Renal cortex interstitium (tissue), 15 donors: ENCODE results near the gene MRPL50. TPM values are rescaled to one million over a fixed set of nuclear protein-coding genes. Genes with fewer than 3 reads are reported as not detected.

Experiments
- DNase-seq, 11 donors: peaks; one replicate each; pipeline ENCODE4 v3.0.0-alpha.2; 2013; ENCODE audit warnings: low read depth in 9 of 11, low spot score in 4 of 11; ENCODE audit errors: extremely low read depth in 1 of 11
- long read RNA-seq, 16 experiments: transcript quantifications; one replicate each; lab custom pipeline, GENCODE V29; 2026
- polyA plus RNA-seq, 3 donors: library from polyadenylated mRNA; unstranded; fragments of 120-200 nt; gene quantifications; one replicate each; pipeline ENCODE4 v1.2.1, GENCODE V29; 2013; ENCODE audit not compliant: insufficient read length in 3 of 3

Gene MRPL50
- polyA plus RNA-seq, result 10 to 100 TPM; 23.2 to 28.8 (median 24.3) TPM
- long read RNA-seq, donor 1, transcript MRPL50-201 (2 exons, 3,332 nt), result major isoform, 21 of 21 reads
- long read RNA-seq, donor 1, partial matches to known transcripts, result 0 of 21 reads
- long read RNA-seq, donor 1, other reads (novel, unspliced or antisense), result 0 of 21 reads
- long read RNA-seq, donor 2, transcript MRPL50-201 (2 exons, 3,332 nt), result major isoform, 25 of 25 reads
- long read RNA-seq, donor 2, partial matches to known transcripts, result 0 of 25 reads
- long read RNA-seq, donor 2, other reads (novel, unspliced or antisense), result 0 of 25 reads
- long read RNA-seq, donor 3, transcript MRPL50-201 (2 exons, 3,332 nt), result major isoform, 45 of 45 reads
- long read RNA-seq, donor 3, partial matches to known transcripts, result 0 of 45 reads
- long read RNA-seq, donor 3, other reads (novel, unspliced or antisense), result 0 of 45 reads
- long read RNA-seq, donor 4, transcript MRPL50-201 (2 exons, 3,332 nt), result major isoform, 19 of 19 reads
- long read RNA-seq, donor 4, partial matches to known transcripts, result 0 of 19 reads
- long read RNA-seq, donor 4, other reads (novel, unspliced or antisense), result 0 of 19 reads
- long read RNA-seq, donor 5, result 0 reads
- long read RNA-seq, donor 6, transcript MRPL50-201 (2 exons, 3,332 nt), result major isoform, 31 of 31 reads
- long read RNA-seq, donor 6, partial matches to known transcripts, result 0 of 31 reads
- long read RNA-seq, donor 6, other reads (novel, unspliced or antisense), result 0 of 31 reads
- long read RNA-seq, donor 7, transcript MRPL50-201 (2 exons, 3,332 nt), result major isoform, 32 of 32 reads
- long read RNA-seq, donor 7, partial matches to known transcripts, result 0 of 32 reads
- long read RNA-seq, donor 7, other reads (novel, unspliced or antisense), result 0 of 32 reads
- long read RNA-seq, donor 8, transcript MRPL50-201 (2 exons, 3,332 nt), result major isoform, 62 of 62 reads
- long read RNA-seq, donor 8, partial matches to known transcripts, result 0 of 62 reads
- long read RNA-seq, donor 8, other reads (novel, unspliced or antisense), result 0 of 62 reads
- long read RNA-seq, donor 9, transcript MRPL50-201 (2 exons, 3,332 nt), result major isoform, 21 of 36 reads
- long read RNA-seq, donor 9, partial matches to known transcripts, result 15 of 36 reads
- long read RNA-seq, donor 9, other reads (novel, unspliced or antisense), result 0 of 36 reads
- long read RNA-seq, donor 10, transcript MRPL50-201 (2 exons, 3,332 nt), result major isoform, 36 of 36 reads
- long read RNA-seq, donor 10, partial matches to known transcripts, result 0 of 36 reads
- long read RNA-seq, donor 10, other reads (novel, unspliced or antisense), result 0 of 36 reads
- long read RNA-seq, donor 11, transcript MRPL50-201 (2 exons, 3,332 nt), result major isoform, 22 of 22 reads
- long read RNA-seq, donor 11, partial matches to known transcripts, result 0 of 22 reads
- long read RNA-seq, donor 11, other reads (novel, unspliced or antisense), result 0 of 22 reads
- long read RNA-seq, donor 12, transcript MRPL50-201 (2 exons, 3,332 nt), result major isoform, 10 of 10 reads
- long read RNA-seq, donor 12, partial matches to known transcripts, result 0 of 10 reads
- long read RNA-seq, donor 12, other reads (novel, unspliced or antisense), result 0 of 10 reads
- long read RNA-seq, donor 13, result 0 reads
- long read RNA-seq, donor 14, transcript MRPL50-201 (2 exons, 3,332 nt), result major isoform, 46 of 46 reads
- long read RNA-seq, donor 14, partial matches to known transcripts, result 0 of 46 reads
- long read RNA-seq, donor 14, other reads (novel, unspliced or antisense), result 0 of 46 reads
- long read RNA-seq, donor 15, transcript MRPL50-201 (2 exons, 3,332 nt), result major isoform, 15 of 15 reads
- long read RNA-seq, donor 15, partial matches to known transcripts, result 0 of 15 reads
- long read RNA-seq, donor 15, other reads (novel, unspliced or antisense), result 0 of 15 reads
- long read RNA-seq, donor 16, transcript MRPL50-201 (2 exons, 3,332 nt), result major isoform, 64 of 64 reads
- long read RNA-seq, donor 16, partial matches to known transcripts, result 0 of 64 reads
- long read RNA-seq, donor 16, other reads (novel, unspliced or antisense), result 0 of 64 reads

DNA sequence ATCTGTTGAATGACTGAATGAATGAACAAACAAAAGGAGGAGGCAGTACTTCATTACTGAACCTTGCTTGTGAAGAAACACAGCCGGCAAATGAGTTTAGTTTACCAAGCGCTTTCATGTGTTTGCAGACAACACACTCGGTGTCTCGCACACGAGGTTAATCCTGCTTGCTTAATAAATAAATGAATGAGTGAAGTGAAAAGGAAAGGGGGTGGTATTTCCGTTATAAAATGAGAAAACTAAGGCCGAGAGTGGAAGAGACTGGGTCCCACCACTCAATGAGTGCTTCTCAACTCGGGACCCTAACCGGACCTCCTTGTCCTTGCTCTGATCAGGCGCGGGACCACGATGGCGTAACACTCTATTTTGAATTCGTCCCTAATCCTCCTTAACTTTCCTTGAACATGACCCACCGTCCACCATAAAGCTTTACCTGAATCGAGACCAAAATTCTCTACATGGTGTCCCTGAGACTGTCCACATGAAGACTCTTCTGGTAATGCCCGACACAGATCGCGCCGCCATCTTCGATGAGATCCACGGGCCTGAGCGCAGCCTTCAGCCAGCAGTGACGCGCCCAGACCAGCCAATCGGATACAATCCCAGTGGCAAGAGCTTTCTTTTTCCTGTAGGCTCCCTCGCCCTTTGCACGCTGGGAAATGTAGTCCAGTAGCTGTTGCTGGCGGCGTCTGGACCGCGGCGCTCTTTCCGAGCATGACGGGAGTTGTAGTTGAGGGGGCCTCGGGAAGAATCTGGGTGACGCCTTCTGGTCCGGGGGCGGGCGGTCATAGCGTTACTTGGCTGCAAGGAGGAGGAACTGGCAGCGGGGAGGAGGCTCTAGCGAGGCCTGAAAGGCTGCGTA lies at the start of gene MRPL50, which contains the start of gene ZNF189:
TSS of gene MRPL50 (minus strand) at position 551 of the 862 bp plus-strand sequence. CDS start at position 525, 26 bp downstream.
TSS of gene ZNF189 (plus strand) at position 784 of the 862 bp plus-strand sequence. CDS start 306 bp downstream, outside the sequence.
- peak; percentile 95 to 99 (median 99) for DNase-seq

DNA sequence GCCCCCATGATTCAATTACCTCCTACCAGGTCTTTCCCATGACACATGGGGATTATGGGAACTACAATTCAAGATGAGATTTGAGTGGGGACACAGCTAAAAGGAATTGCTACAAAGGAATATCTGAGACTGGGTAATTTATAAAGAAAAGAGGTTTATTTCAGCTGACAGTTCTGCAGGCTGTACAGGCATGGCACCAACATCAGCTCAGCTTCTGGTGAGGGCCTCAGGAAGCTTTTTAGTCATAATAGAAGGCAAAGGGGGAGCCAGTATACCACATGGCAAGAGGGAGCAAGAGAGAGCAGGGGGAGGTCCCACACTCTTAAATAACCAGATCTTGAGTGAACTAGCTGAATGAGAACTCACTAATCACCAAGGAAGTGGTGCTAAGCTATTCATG lies 48.3 kb upstream of the MRPL50 start:
- no peak for DNase-seq

DNA sequence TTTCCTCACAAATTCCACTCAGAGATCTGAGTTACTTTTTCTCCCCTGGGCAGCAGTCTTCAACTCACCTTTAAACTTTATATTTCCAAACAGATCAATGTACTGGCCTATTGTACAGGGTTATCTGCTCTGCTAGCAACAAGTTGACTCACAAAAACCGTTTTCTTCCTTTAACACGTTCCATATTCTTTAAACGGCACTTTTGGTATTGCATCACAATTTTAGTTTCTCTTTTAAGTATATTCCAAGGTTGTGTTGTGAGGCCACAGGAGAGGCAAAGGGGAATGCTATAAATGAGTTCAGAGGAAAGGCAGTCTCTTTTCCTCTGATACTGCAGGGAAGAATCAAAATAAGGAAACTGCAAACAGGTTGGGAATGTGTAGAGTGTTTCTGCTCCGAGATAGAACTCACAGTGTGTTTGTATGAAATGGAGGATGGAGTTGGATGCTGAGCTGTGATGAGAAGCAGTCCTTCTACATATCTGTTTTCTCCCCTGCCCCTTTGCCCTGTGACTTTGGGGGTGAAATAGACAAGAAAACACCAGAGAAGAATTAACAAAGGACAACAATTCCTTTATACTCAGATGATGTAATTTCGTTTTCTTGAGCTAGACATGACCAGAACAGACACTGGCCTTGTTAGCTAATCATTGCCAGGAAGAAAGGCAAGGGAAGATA lies 47.1 kb upstream of the MRPL50 start:
- DNase-seq, result no peak

DNA sequence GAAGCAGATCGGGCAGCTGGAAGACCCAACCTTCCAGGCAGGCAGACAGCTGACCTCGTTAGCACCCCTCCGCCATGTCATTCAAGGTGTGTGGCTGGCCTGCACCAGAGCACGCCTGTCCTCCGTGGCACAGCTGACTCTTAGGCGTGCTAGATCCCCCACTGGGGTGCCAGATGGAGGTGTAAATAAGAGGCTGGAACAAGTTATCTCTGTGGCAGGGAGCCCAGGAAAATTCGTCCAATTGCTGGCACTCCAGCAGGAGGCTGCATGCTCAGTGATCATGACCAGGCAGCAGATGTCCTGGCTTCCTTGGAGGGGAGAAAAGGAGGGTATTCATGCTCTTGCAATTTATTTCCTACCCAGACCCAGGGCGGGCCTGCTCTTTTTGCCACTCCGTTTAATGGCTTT lies 45.0 kb upstream of the MRPL50 start:
- DNase-seq, result no peak

DNA sequence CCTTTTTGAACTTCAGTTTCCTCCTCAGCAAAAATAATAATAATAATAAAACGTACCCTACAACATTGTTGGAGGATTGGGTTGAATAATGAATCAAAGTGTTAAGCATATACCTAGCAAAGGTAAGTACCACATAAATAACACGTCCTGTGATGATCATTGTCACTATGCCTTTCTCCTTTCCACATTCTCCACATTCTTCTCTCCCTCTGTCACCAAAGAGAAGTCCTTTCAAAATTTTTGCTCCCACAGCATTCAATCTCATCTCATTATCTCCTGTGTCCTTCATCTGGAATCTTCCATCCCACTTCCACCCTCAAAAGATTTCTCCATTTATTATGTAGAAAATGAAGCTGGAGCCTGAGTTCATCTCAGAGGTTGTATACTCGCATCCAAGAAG lies 44.3 kb upstream of the MRPL50 start:
- no peak for DNase-seq

DNA sequence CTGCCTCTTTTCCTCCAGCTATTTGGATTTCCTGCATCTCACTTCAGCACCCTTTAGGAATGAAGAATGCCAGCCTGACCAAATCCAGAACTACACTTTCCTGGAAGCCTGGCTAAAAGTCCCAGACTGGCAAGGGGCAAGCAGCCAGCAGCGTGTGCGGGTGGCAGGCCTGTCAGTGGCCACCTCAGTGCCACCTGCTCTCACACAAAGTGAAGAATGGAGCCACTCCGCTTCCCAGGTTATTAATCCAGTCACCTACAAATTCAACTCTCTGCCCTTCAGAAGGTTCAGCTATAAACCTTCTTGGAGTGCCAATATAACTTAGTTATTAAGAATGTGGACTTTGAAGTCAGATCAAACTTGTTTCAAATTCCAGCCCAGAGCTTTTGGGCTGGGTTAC lies 43.9 kb upstream of the MRPL50 start:
- DNase-seq, result no peak

DNA sequence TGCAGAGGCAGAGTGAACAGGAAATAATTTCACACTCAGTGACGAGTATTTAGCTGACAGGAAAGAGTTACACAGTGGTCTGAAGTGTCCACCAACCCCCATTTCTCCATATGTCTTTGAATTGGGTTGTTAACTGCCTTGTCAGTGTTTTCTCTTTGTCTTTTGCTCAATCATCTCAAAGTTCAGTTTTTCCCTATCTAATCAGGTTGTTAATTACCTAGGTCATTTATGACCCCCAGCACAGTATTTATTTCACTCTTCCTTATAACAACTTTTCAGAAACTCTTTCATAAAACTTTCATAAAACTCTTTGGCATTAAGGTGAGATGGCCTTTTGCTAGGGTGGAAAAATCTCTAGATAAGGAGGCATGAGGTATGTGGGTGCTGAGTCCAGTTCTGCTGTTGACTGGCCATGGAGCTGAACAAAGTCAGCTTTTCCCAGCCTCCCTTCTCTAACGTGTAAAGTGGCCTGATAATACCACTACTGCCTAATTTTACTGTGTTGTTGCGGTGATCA lies 42.4 kb upstream of the MRPL50 start:
- no peak for DNase-seq

DNA sequence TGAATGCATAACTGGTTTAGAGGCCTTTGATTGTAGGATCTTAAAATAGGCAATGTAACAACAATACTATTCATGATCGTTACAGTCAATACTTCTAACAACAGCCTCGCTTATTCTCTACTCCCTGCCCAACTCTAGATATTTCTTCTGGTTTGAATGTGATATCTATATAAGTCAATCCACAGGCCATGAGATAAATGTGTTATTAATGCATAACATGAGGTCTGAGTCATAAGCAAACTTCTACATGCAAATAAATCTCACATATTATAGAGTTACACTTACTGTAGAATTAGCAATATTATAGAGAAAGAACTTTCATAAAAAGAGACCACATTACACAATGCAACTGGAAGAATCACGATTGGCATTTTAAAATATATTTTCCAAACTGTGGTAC lies 40.1 kb upstream of the MRPL50 start:
- no peak for DNase-seq

DNA sequence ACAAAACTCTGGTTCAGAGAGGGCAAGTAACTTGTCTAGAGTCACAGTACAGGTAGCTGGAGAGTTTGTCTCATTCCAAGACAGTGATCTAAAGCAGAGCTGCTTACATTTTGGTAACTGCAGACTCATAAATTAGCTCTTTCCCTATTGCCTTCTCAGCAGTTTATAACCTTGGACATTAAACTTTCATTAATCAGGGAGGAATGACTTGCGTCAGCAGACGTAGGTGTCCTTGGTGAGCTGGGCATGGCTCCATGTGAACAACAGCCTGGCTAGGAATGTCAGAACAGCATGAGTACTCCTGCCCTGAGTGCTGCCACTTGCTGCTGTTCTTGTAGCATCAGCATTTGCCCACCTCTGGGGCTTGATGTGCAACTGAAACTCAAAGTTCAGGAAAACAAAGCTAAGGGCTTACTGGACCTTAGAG lies 39.4 kb upstream of the MRPL50 start:
- DNase-seq, result peak in 1 of 11 donors; percentile 28

DNA sequence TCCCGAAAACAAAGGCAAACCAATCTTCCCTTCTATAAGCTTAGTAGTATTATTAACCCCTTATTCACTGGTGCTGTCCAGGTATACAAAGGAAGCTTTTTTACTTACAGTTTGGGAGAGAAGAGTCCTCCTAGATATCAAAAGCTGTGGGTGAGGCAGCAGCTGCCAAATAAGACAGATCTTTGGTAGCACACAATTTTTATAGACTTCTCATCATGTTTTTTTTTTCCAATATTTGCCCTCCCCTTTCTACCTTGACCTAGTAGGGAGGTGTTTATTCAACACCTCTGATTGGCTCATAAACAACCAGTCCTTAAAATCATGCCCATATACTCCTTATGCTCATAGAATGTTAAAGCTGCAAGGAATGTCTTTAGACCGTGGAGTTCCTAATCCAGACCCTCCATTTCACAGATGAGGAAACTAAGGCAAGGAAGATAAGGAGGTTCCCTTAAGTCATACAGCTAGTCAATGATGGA lies 37.2 kb upstream of the MRPL50 start, which contains the start of gene ALDOB:
TSS of gene ALDOB (minus strand) at position 174 of the 479 bp plus-strand sequence. CDS start 4,887 bp downstream, outside the sequence.
- DNase-seq, result no peak

DNA sequence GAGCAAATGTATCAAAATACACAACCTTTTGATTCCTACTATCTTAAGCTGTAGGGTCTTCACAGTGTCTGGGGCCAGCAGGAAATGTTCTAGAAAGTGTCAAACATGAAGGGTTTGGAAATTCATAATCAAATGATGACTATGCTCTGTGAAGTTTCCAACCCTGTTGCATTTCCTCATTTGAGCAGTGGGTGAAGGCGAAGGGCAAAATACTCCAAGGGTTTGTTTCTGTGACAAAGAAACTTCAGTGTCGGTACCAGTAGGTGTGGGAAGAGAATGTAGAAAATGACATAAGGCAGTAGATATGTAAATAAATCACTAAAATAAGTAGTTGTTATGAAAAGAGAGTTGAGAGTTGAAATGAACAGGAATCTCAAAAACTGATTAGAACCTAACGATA lies 36.6 kb upstream of the MRPL50 start:
- no peak for DNase-seq

DNA sequence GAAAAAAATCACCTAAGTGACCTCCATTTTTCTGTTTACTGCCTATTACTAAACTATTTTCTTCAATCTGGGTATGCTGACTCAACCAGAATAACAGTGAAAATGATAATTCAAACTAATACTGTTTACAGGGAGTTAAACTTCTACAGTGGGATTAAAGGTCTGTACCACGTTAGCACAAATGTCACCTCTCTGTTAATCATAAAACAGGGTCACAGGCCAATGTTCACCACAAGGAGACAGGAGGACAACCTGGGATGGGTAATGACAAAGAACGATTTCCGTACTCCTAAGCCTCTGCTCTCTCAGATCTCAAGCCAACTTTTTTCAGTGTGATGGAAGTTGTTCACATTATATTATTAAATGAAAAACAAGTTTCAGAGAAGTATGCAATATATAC lies 34.8 kb upstream of the MRPL50 start:
- DNase-seq, result no peak

DNA sequence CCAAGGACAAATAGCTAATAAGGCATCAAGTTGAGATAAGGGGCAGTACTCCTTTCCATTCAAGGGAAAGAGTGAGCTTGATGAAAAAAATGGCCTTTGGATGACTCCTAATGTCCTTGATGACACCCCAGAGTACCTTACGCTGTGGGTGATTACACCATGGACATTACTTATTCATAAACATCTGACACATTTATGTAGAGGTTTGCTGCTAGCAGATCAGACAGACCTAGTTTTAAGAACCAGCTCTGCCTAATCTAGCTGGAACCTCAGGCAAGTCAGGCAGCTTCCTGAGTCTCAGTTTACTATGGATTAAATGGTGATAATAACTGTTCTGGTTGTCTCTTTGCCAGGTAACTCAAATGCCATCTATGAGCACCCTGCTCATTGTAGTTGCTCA lies 34.3 kb upstream of the MRPL50 start:
- DNase-seq, result no peak

DNA sequence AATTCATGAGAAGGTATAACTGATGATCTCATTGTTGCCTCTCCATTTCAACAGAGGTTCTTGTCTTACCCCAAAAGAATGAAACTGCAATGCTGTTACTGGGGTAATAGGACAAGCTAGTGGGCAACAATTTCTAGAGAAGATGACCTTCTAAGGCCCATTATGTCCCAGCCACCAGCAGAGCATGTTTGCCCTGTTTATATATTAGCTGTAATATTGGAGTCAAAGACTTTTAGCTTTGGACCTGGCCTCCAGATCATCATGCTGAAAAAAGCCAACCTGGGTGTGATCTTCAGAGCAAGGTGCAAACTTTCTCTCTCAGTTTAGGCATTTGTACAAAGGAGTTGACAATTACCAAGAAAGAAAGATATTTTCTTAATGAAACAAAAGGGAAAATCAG lies 33.8 kb upstream of the MRPL50 start:
- DNase-seq, result no peak

DNA sequence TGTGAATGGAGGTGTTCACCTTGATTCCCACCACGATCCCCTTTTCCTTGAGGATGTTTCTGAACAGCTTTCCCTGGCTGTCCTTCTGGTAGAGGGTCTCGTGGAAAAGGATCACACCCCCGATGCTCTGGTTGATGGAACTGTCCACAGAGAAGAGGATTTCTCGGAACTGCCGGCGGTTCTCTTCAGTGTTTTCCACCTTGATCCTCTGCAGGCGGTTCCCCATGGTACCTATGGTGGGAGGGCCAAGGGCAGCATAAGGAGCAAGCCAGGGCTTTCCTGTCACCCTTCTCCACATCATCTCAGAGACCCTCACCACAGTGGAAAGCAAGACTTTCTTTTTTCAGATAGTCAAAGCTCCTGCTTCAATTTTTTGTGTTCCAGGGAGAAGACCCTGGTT lies 31.3 kb upstream of the MRPL50 start:
- DNase-seq, result no peak

DNA sequence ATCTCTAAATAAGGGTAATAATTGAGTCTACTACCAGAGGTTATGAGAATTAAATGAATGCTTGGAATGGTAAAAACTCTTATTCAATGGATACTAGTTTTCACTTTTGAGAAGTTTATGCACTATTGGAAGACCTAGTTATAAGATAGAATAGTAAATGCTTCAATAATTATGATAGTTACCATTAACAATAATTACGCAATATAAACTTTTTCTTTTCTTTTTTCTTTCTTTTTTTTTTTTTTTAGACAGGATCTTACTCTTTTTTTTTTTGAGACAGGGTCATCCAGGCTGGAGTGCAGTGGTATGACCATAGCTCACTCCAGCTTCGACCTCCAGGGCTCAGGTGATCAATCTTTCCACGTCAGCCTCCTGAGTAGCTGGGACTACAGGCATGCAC lies 30.5 kb upstream of the MRPL50 start:
- DNase-seq, result no peak
